SU-DHL-6 (cell line): Measurements from ENCODE around the gene SUPT3H.

Experiments
- CTCF ChIP-seq: fragments of 200-600 bp; sonication (generic); IDR thresholded peaks from one replicate; pipeline ENCODE4 v1.5.1; 2017; ENCODE audit warnings: antibody characterized with exemption, mild to moderate bottlenecking, low read length, moderate library complexity; ENCODE audit not compliant: insufficient read depth, poor library complexity, severe bottlenecking
- EZH2phosphoT487 ChIP-seq: fragments of 200-600 bp; sonication (generic), shearing (Covaris generic); conservative IDR thresholded peaks from 2 replicates; pipeline ENCODE4 v1.6.1; 2018; ENCODE audit warnings: mild to moderate bottlenecking, antibody characterized with exemption, low read length, moderate library complexity, mixed read lengths

GRCh38 chr6:44974511-44974910 is 403.2 kb downstream of the SUPT3H start:
- TF ChIP-seq EZH2phosphoT487, result no peak
- TF ChIP-seq CTCF, result no peak
